Keratinocyte (primary cell): ENCODE data around the gene MPND. TPM values are rescaled to one million over a fixed set of nuclear protein-coding genes. Genes with fewer than 3 reads are reported as not detected.

ENCODE experiments used
- DNase-seq: peaks from one replicate; pipeline ENCODE4 v3.0.0-alpha.2; 2011; ENCODE audit warnings: low read depth, missing footprints, low spot score
- FAIRE-seq: peaks from 2 replicates; lab custom pipeline; 2011; peaks lifted over from hg19 to GRCh38; lab: Jason Lieb, UNC
- H2AFZ ChIP-seq: 2 replicates; pipeline ENCODE4 v1.6.0; 2012; ENCODE audit warnings: low read length, control low read depth, inconsistent platforms; ENCODE audit not compliant: control insufficient read depth
- H3K27ac ChIP-seq: 2 replicates; pipeline ENCODE4 v1.5.1; 2011; ENCODE audit warnings: low read length; ENCODE audit not compliant: control insufficient read depth, insufficient read depth
- H3K27me3 ChIP-seq: 3 replicates; pipeline ENCODE4 v1.6.0; 2011; ENCODE audit warnings: low read length; ENCODE audit not compliant: control insufficient read depth, insufficient read depth; ENCODE audit errors: extremely low read depth
- H3K36me3 ChIP-seq, 2 experiments: 2 replicates in 1 of 2; 3 replicates in 1 of 2; pipeline ENCODE4 v1.5.1; 2011; ENCODE audit warnings: low read length in 2 of 2, mild to moderate bottlenecking in 1 of 2; ENCODE audit not compliant: control insufficient read depth in 2 of 2, insufficient read depth in 2 of 2; ENCODE audit errors: extremely low read depth in 1 of 2
- H3K4me1 ChIP-seq: 3 replicates; pipeline ENCODE4 v1.5.1; 2011; ENCODE audit warnings: low read length; ENCODE audit not compliant: control insufficient read depth, insufficient read depth; ENCODE audit errors: extremely low read depth
- H3K4me2 ChIP-seq: 3 replicates; pipeline ENCODE4 v1.6.0; 2011; ENCODE audit warnings: low read depth, low read length; ENCODE audit not compliant: control insufficient read depth, insufficient read depth; ENCODE audit errors: extremely low read depth
- H3K4me3 ChIP-seq, 3 experiments: fragments of 200-600 bp in 1 of 3; sonication (generic) in 1 of 3; 2 replicates in 2 of 3; 3 replicates in 1 of 3; pipeline ENCODE4 v1.5.1; 2011 to 2016; ENCODE audit warnings: low read length in 3 of 3, mild to moderate bottlenecking in 3 of 3, control low read depth in 2 of 3, inconsistent platforms in 1 of 3, low read depth in 1 of 3, mixed read lengths in 1 of 3, mixed run types in 1 of 3, moderate library complexity in 1 of 3; ENCODE audit not compliant: control insufficient read depth in 2 of 3, insufficient read depth in 2 of 3; ENCODE audit errors: extremely low read depth in 1 of 3
- H3K79me2 ChIP-seq: 2 replicates; pipeline ENCODE4 v1.6.0; 2012; ENCODE audit warnings: low read length; ENCODE audit not compliant: control insufficient read depth, insufficient read depth
- H3K9ac ChIP-seq: 3 replicates; pipeline ENCODE4 v1.6.0; 2011; ENCODE audit warnings: low read length; ENCODE audit not compliant: control insufficient read depth, insufficient read depth; ENCODE audit errors: extremely low read depth
- H3K9me1 ChIP-seq: 3 replicates; pipeline ENCODE4 v1.6.0; 2011; ENCODE audit warnings: low read length; ENCODE audit not compliant: control insufficient read depth, insufficient read depth; ENCODE audit errors: extremely low read depth
- H3K9me3 ChIP-seq: 2 replicates; pipeline ENCODE4 v1.5.1; 2012; ENCODE audit warnings: low read depth, low read length; ENCODE audit not compliant: control insufficient read depth
- H4K20me1 ChIP-seq: 3 replicates; pipeline ENCODE4 v1.6.0; 2011; ENCODE audit warnings: low read length; ENCODE audit not compliant: control insufficient read depth, insufficient read depth; ENCODE audit errors: extremely low read depth
- CTCF ChIP-seq, 3 experiments: IDR thresholded peaks in 1 of 3; conservative IDR thresholded peaks in 1 of 3; optimal IDR thresholded peaks in 1 of 3; 2 replicates in 2 of 3; 3 replicates in 1 of 3; pipeline versions ENCODE3 to v1.5.1; 2011; ENCODE audit warnings: low read length in 3 of 3, mild to moderate bottlenecking in 3 of 3, moderate library complexity in 2 of 3, control low read depth in 1 of 3, inconsistent platforms in 1 of 3; ENCODE audit not compliant: insufficient read depth in 2 of 3; ENCODE audit errors: extremely low read depth in 1 of 3
- EZH2 ChIP-seq: IDR thresholded peaks from one replicate; pipeline ENCODE4 v1.6.1; 2012; ENCODE audit warnings: inconsistent platforms, mild to moderate bottlenecking, low read length, moderate library complexity
- dilution Hi-C: fragments of 300-500 bp; cut with MboI; formaldehyde crosslinking; loops from one replicate; pipeline ENCODE4 v1.7.0; 2020; ENCODE audit warnings: low sequenced_read_pairs; ENCODE audit not compliant: extremely low pct_ligation_motif_present
- polyA plus RNA-seq, 5 experiments: library from polyadenylated mRNA; depleted of rRNA in 3 of 5; stranded (reverse) in 3 of 5; stranded (forward) in 1 of 5; unstranded in 1 of 5; fragments of >200 nt; gene quantifications; 1 replicate in 1 of 5; 2 replicates in 3 of 5; 3 replicates in 1 of 5; pipeline versions ENCODE4 v1.2.1 to v1.2.3, GENCODE V29; 2011 to 2012; ENCODE audit warnings: missing spikeins in 2 of 5, low read depth in 1 of 5, low replicate concordance in 1 of 5

The MPND gene
- polyA plus RNA-seq, 1 donor (not counting 4 experiments of a cell fraction or from before 2014, with no cell fraction given), result 4.2 TPM

DNA sequence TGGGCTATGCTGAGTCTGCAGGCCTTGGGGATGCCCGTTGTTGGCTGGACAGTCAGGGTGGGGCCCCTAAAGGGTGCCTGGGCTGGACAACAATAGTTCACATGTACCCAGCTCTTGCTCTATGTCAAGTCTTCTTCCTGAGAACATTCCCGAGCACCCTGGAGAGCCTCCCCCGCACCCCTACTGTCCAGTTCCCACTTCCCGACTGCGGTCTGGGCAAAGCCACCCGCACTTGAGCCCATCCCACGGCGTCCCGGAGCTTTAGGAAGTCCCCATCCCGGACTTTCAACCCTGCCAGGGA lies 1.1 kb upstream of the MPND start:
- TF ChIP-seq CTCF (optimal IDR thresholded peaks at IDR 0.05 in 1 of 3, IDR thresholded peaks at IDR 0.05 in 1 of 3, conservative IDR thresholded peaks at IDR 0.05 in 1 of 3; ENCODE audit: extremely low read depth in 1 of 3, insufficient read depth in 2 of 3, low read length in 3 of 3) (no peak), EZH2 (no peak)
- peak overlapping the region; percentile 42 to 78 (median 66) for H3K4me3 ChIP-seq

GRCh38 chr19:4342615-4343369 lies 570 bp upstream of the MPND start:
- peak; percentile 100 for DNase-seq
- Histone ChIP-seq H4K20me1 (no peaks in the 10 kb centered on the region), H2AFZ (peak overlapping the region; percentile 96), H3K9ac (peak overlapping the region; percentile 75), H3K36me3 (peaks cover 0 to 2% of the 10 kb centered on the region in 2 experiments), H3K27ac (peak overlapping the region; percentile 75), H3K27me3 (no peaks in the 10 kb centered on the region), H3K4me3 (peak overlapping the region; percentile 59 to 94 (median 83)), H3K9me1 (no peaks in the 10 kb centered on the region), H3K9me3 (no peaks in the 10 kb centered on the region), H3K79me2 (peaks cover 1% of the 10 kb centered on the region), H3K4me2 (peak overlapping the region; percentile 98), H3K4me1 (peaks cover 15% of the 10 kb centered on the region)
- TF ChIP-seq EZH2 (peak; percentile 72), CTCF (optimal IDR thresholded peaks at IDR 0.05 in 1 of 3, IDR thresholded peaks at IDR 0.05 in 1 of 3, conservative IDR thresholded peaks at IDR 0.05 in 1 of 3; ENCODE audit: extremely low read depth in 1 of 3, insufficient read depth in 2 of 3, low read length in 3 of 3) (peak; percentile 20 to 33 (median 27))
- FAIRE-seq, result peak; percentile 95
- dilution Hi-C loops, result no loop called here

More for the DNA sequence above, 1.1 kb upstream of the MPND start:
- dilution Hi-C loops, result no loop called here
- Histone ChIP-seq H3K4me1 (peaks cover 15% of the 10 kb centered on the region), H3K9ac (peak overlapping the region; percentile 75), H3K9me1 (no peaks in the 10 kb centered on the region), H4K20me1 (no peaks in the 10 kb centered on the region), H2AFZ (peak overlapping the region; percentile 80), H3K36me3 (peaks cover 0 to 2% of the 10 kb centered on the region in 2 experiments), H3K27me3 (no peaks in the 10 kb centered on the region), H3K4me2 (peak overlapping the region; percentile 95), H3K79me2 (peaks cover 1% of the 10 kb centered on the region), H3K27ac (peak overlapping the region; percentile 67), H3K9me3 (no peaks in the 10 kb centered on the region)
- FAIRE-seq (no peak), DNase-seq (no peak)
